GM19193 (cell line): ENCODE results near the gene TCOF1.

ENCODE experiments used
- POLR2A ChIP-seq: IDR thresholded peaks from 4 replicates; pipeline ENCODE4 v1.6.1; 2011; ENCODE audit not compliant: insufficient read depth, insufficient read length; ENCODE audit errors: extremely low read depth

Gene TCOF1

DNA sequence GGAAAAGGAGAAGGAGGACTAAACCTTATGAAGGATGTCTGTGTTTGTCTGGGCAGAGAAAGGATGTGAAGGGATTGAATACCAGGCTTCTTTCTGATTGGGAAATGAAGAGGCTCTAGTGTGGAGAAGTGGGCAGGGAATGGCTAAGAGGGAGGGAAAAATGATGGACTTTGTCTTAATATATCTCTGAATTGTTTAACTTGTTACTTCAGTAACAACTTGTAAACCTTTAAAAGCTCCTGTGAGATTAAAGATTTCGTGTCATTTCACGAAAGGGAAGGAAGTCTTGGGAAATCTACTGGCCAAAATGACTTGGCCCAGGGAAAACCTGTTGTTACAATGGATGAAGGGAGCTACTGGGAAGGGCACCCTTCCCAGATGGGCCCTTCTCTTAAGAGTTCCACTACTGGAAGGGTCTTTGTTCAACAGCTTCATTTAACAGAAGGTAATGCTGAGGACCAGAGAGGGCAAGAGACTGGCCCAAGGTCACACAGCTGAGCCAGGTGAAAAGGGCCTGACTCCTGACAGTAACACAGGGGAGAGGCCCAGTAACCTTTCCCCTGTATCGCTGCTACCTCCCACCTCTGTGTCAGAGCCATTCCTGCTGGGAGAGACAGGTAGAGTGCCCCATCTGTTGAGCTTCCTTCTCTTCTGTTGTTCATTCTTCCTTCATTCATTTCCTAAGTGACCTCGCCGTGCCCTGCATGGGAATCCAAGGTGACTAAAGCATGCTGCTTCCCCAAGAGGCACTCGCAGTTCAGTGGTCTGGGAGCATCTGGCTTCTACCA, 5.1 kb upstream of the TCOF1 start:
- no peak for TF ChIP-seq POLR2A

DNA sequence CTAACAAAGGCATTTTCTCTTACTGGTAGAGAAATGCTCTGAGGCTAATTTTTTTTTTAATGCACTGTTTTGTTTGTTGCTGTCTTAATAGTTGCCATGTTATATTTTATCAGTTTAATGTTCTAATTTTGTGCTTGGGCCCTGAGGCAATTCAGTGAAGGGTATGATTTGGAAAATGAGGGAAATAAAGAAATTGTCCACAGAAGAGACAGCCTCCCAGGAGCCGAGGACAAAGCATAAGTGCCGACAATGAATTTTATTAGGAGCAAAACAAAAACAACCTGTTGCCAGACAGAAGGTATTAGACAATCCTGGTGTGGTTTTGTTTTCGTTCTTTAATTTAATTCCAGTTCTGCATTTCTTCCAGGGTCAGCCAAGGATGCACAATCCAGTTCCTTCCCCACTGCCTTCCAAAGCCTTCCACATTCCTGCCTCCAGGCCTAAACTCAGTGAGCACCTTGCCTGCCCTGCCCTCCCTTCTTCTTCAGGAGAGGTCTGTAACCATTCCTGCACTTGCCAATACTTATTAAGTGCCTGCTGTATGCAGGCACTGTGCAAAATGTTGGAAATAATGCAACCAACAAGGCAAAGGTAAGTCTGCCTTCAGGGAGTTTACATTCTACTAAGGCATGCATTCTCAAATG, 4.3 kb upstream of the TCOF1 start:
- TF ChIP-seq POLR2A = no peak

DNA sequence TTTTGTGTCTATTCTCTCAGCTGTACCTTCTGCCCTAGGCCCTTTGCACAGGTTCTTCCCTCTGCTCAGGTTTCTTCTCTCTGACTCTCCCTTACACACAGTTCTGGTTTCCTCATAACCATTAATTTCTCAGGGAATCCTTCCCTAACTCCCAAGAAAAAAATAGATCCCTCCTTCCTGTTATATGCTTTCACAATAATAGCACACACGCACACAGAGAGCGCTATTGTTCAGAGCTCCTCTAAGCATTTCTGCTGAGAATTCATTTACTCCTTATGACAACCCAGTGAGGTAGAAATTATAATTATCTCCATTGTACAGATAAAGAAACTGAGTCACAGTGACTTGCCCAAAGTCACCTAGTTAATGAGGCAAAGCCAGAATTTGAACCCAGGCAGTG, 1.7 kb upstream of the TCOF1 start:
- TF ChIP-seq POLR2A = no peak

DNA sequence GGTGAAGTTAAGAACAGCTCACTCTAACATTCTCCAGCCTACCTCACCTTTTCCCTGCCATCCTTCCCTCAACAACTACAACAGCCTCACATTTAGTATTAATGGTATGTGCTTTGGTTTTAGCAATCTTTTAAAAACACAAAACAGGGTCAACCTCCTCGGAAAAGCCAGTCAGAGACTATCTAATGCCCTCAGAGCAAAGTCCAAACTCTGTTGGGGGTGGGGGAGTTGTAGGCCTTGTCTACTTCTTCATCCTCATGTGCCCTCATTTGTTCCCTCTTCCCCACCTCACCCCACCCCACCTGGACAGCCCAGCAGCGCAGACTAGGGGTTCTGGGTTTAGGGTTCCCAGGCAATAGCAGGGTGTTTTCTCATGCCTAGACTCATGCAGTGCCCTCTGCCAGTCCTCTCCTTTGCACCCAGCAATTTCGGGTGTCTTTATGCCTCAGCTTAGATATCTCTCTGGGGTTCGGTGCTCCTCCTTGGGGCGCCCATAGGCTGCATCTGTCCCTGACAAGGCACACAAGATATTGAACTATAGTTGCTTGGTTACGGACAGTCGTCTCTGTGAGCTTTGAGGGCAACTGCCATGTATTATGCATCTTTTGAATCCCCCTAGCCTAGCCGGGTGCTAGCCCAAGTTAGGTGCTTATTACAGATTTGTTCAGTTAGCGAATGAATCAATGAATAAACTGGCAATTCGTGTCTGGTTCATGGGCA, 762 bp upstream of the TCOF1 start:
- no peak for TF ChIP-seq POLR2A

DNA sequence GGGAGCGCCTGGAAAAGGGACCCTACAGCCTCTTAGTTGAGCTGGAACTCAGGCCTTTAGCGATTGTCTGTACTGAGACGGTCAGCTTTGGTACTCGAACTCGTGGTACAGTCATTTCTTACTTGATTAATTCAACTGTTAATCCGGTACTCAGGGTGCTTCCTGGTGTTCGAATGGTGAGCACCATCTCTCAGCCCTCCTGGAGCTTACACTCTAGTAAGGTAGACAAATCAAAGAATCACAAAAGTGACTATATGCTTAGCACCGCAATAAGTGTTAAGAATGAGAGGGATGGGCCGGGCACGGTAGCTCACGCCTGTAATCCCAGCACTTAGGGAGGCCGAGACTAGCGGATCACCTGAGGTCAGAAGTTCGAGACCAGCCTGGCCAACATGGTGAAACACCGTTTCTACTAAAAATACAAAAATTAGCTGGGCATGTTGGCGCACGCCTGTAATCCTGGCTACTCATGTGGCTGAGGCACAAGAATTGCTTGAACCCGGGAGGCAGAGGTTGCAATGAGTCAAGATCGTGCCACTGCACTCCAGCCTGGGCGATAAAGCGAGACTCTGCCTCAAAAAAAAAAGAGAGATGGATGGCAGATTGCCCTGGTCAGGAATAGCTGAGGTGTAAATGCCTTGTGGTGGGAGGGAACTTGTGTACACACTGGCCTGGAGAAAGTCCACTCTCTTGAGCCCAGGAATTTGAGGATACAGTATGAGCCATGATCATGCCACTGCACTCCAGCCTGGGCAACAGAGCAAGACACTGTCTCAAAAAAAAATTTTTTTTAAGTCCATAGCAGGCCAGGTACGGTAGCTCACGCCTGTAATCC, 981 bp downstream of the TCOF1 start:
- no peak for TF ChIP-seq POLR2A

DNA sequence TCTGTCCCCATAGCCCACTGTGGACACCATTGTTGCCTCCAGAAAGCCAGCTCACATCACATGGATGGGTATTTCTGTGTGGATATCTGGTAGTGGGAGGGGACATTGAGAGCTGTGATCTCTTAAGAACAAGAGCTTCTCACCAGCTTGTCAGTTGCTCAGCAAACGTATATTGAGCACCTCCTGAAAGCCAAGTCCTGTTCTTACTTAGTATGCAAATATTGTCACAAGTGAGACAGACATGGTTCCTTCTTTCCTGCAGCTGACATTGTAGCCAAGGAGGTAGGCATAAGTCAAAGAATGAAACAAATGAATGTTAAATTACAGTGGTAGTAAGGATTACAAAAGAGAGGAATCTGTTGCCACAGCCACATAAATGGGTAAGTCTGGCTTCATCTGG, 3.8 kb downstream of the TCOF1 start:
- no peak for TF ChIP-seq POLR2A

DNA sequence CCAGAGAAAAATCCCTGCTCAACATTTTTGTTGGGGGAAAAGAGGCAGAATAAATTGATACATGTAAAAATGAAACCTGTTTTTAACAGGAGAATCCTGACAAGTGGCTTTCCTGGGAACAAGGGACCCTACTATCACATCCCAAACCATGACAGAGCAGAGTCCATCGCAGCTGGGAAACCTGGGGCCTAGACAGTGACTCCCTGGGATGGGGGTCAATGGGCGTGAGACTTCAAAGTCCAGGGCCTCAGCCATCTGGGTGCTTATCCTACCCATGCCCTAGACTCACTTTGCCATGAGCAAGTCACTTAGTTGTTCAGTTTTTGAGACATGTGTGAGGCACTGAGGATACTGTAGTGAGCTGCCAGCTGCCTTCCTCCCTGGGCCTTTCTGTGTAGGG, 5.7 kb downstream of the TCOF1 start:
- TF ChIP-seq POLR2A = no peak

DNA sequence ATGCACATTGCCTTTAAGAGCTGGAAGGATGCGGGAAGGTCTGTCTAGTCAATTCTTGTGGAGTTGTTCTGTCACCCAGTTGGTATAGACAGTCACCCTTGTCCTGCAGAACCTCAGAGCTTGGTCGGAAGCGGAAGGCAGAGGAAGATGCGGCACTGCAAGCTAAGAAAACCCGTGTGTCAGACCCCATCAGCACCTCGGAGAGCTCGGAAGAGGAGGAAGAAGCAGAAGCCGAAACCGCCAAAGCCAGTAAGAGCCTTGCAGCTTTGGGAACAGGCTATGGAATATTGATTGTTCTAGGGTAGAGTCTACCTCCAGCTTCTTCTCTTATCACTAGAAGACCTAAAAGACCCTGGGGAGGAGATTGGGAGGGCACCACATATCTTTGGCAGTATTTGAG, 6.5 kb downstream of the TCOF1 start:
- TF ChIP-seq POLR2A = no peak

DNA sequence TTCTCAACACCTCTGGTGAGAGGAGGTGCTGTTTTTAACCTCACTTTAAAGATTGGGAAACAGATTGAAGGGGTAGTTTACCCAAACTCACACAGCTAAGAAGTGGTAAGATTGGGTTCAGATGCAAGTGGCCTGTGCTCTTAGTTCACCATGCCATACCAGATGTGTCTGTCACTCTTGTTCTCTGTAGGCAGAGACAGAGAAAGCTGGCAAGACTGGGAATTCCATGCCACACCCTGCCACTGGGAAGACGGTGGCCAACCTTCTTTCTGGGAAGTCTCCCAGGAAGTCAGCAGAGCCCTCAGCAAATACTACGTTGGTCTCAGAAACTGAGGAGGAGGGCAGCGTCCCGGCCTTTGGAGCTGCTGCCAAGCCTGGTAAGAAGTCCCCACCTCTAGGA, 11.0 kb downstream of the TCOF1 start:
- TF ChIP-seq POLR2A = no peak

DNA sequence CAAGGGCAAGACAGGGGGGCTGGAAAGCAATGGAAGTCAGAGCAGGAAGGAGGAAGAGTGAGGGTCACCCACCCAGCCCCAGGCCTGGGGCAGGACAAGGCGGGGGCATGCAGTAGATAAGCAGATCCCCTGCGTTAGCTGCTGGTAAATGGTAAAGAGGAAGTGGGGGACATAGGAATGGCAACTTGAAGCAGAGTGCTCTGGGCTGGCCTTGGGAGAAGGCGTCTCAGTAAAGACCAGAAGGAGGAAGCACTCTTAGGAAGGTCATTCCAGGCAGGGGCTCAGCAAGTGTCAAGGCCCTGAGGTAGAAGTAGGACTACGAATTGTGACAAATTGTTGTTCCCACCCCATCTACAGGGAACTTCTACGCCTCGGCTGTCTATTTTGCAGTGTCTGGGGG, 15.1 kb downstream of the TCOF1 start:
- no peak for TF ChIP-seq POLR2A

DNA sequence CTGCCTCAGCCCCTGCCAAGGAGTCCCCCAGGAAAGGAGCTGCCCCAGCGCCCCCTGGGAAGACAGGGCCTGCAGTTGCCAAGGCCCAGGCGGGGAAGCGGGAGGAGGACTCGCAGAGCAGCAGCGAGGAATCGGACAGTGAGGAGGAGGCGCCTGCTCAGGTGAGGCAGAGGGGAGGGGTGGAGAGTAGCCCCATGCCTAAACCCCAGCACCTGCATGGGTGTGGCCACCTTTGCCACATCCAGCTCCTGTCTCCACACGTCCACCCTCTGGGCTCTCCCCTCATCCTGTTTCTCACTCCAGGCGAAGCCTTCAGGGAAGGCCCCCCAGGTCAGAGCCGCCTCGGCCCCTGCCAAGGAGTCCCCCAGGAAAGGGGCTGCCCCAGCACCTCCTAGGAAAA, 17.2 kb downstream of the TCOF1 start:
- no peak for TF ChIP-seq POLR2A

DNA sequence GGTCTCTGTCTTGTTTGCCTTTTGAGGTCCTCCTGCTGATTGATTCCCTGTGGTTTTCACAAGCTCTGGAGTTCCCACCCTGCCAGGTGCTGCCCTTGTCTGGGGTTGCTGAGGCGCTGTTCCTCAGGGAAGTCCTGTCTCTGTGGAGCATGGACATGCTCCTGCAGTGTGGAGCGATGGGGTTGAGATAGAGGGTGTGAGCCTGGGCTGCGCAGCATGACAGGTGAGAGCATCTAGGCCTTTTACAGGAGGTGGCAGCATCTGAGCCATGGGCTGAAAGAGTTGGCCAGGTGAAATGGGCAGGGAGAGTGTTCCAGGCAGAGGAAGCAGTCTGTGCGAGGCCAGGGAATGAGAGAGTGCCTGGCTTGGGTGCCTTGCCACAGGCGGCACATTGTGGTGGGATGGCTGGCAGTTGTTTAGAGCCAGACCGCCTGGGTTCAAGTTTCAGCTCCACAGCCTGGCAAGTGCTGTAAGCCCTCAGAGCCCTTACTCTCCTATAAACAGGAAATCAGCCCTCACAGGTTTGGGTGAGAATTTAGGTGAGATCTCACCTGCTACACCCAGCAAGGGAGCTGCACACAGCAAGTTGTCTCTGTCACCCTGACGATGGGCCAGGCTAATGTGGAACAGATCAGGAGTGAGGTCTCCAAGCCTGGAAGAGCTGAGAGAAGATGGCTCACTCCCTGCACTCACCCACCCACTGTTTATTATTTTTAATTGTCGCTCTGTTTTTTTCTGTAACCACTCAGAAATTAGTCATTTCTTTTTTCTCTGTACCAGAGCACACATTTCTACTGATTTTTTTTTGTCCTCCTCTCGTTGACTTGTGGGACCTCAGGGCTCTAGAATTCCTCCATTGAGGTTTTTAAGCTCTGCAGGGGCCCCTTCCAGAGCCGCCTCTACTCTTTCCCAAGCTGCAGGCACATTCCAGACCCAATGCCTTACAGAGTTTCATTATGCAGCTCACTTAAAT, 19.6 kb downstream of the TCOF1 start:
- no peak for TF ChIP-seq POLR2A

DNA sequence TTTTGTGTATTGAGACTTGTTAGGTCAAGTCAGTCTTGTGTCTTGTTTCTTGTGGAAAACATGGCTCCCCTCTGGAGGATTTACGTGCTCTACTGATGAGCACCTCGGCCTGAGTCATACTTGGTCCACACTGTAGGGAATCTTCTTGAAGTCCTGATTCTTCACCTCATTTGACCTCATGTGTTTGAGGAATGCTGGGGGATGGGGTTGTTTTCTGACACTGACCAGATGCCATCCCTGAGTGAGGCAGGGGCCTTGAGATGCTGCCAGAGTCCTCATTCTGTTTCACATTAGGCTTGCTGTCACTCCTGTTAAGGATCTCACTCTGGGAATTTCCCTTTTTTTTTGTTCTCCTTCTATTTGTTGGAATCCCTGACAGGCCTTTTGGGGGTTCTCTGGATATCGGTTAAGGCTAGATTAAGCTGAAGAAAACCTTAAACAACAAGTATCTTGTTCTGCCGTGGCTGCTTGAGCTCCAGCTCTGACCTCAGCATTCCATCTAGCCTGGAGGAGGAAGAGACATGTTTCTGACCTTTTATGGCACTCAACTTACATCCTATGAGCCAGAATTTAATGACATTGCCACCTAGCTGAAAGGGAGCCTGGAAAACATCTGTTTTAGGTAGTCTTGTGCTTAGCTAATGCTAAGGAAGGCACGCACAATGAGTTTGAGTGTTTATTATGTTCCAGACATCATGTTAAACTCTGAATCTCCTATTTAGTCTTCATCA, 20.6 kb downstream of the TCOF1 start:
- no peak for TF ChIP-seq POLR2A

DNA sequence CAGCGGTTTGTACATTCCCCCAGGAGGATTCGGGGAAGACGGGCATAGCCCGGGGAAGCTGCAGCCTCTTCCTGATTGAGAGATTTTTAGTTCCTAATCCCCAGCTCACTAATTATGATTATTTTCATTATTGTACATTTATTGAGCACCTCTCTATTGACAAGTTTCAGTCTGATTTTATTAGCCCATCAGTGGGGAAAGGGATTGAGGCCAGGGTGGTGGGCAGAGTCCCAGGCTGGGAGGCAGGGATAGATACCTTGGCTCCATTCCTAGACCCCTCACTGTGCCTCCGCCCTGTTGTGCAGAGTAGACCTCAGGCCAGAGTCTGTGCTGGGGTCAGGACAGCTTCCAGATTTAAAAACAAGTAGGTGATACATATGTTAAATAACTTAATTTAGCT, 27.2 kb downstream of the TCOF1 start:
- no peak for TF ChIP-seq POLR2A
